NCI-H2196 (cell line): ENCODE data around the gene PRKCZ.

Source experiments
- DNase-seq: peaks from one replicate; lab custom pipeline; 2025; ENCODE audit not compliant: unreplicated experiment; lab: John Stamatoyannopoulos, UW

The PRKCZ gene

DNA sequence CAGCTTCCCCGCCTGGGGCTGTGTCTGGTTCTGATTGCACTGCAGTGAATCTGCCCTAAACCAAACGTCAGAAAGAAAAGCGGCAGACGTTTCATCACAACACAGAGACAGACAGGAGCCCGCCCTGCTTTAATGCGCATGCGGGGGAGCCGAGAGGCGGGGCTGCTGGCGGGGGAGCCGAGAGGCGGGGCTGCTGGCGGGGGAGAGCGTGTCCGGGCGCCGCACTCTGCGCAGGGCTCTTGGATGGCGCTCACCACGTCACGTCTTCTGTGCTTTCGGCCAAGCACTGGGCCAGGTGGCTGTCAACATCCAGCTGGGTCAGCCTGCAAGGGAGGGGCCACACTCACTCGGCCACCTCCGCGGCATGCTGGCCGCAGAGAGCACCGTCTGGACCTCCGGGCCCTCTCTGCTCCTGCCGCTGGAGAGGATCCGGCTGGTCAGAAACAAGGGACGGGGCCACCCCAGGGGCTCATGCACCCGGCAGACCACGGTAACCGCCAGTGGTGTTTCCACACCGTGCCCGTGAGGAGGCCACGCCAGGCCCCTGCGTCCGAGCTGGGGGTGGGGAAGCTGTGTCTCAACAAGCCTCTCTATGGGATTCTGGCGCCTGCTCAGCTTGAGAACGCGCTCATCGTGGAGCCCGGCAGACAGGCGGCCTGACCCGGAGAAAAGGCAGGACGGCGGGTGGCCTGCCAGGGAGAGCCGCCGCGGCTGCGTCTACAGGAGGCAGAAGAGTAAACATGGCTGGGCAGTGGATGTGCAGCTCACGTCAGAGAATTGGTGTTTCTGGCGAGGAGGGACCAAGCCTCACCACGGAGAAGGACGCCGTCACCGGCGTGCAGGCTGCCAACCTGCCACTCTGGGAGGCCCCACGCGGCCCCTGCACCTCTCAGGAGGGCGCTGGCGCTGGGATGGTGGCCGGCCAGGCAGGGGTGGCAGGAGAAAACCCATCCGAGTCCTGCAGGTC lies 139.5 kb downstream of the PRKCZ start:
- peak; percentile 95 for DNase-seq

DNA sequence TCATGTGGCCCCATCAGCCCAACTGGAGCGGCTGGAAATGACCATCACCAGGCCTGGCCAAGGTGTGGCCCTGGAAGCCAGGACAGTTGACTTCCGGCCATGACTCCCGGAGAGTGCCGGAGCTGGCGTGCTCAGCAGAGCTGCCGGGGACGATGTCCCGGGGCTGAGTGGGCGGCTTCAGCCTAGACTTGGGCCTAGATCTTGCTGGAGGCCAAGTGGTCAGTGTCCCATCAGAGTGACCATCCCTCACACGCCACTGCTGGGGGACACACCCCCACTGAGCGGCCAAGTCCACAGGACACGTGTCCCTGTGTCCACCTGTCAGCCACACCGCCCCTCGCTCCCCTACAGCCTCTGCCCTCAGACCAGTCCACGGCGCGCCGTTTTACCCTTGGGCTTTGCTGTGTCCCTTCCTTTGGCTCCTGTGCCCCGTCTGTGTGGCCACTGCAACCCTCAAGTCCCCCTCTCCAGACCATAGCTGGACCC lies 140.3 kb downstream of the PRKCZ start:
- no peak for DNase-seq

GRCh38 chr1:2192031-2192995 lies 142.1 kb downstream of the PRKCZ start:
- DNase-seq = no peak

DNA sequence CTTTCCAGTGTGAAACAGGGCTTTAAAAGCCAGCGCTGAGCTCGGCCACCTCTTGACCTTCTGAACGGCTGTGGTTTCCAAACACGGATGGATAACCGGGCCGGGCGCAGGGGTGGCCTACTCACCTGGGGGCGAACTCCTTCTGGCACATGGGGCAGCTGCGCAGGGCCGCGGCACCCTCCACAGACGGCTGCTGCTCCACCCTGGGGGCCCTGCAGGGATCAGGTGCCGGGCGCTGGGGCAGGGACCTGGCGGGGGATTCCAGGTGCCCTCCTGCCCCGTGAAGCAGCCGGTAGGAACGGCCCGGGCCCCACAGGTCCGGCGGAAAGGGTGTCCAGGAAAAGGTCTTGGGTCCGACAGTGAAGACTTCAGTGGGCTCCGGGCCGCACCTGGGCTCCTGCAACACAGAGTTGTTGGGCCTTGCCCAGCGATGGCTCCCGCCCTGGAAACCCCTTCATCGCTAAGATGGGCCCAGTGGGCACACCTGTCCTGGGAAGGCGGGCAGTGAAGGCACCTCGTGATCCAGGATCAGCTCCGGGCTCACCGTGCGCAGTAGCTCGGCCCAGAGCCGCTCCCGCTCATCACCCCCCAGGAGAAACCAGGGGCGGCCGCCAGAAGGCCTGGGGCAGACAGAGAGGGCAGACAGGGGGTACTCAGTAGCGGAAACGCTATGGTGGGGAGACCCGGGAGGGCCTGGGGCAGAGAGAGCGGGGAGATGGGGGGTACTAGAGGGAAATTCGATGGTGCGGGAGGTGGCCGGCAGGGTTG lies 143.5 kb downstream of the PRKCZ start:
- DNase-seq = no peak

DNA sequence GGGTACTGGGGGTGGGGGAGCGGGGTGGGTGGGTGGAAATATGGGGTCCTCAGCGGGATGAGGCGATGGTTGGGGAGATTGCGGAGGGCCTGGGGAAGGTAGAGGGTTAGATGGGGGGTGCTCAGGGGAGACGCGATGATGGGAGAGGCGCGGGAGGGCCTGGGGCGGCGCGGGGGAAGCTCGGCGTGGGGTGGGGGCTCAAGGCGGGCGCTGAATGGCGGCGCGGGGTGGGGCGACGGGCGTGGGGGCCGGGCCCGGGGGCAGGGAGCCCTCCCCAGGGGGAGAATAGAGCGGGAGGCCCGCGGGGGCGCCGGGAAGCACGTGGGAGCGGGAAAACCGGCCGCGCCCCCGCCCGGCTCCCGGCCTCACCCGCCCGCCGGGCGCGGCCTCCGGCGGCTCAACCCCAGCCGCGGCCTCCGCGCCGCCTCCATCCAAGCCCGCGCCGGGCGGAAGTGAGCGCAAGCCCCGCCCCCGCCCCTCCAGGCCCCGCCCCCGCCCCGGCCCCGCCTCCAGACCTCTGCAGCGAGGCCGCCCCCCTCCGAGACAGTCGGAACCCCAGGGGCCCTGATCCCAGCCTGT lies 144.2 kb downstream of the PRKCZ start, which contains the start of gene FAAP20:
Gene FAAP20, minus strand, starts transcription at position 454 of the 579 bp plus-strand sequence. Its CDS starts 23 bp downstream, at position 431.
- peak; percentile 71 for DNase-seq

GRCh38 chr1:2194898-2195673 lies 144.9 kb downstream of the PRKCZ start:
- DNase-seq = peak; percentile 91

- DNase-seq = no peak
Observed at GRCh38 chr1:2195785-2196184, 145.6 kb downstream of the PRKCZ start.

DNA sequence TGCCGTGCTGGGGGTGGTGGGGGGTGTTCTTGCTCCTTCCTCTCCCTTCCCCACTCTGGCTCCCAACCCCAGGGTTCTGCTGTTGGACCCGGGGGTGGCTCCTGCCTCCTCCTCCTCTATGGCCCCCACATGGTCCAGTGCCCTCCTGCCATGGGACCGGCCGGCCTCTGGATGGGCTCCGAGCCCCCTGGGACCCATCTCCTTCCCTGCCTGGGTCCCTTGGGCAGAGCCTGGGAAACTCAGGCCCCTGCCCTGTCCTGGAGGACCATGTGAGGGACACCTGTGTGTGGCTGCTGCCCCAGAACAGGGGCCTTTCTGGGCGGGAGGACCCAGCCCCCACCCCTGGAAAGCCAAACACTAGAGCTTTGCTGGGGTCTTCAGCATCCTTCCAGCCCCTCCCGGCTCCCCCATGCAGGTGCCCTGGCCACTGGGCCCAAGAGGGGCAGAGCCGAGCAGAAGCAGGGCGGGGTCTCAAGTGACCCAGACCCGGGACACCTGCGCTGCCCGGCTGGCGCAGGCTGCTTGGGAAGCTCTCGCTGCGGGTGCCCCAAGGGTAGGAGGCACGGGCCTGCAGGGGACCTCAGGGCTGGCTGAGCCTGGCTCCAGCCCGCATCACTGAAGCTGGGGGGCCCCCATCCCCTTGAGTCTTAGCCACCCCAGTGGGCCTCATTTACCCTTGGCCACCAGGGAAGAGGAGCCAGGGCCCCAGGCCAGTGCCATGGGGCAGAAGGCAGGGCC lies 146.9 kb downstream of the PRKCZ start:
- no peak for DNase-seq

- no peak for DNase-seq
Observed at GRCh38 chr1:2197707-2198165, 147.5 kb downstream of the PRKCZ start.

GRCh38 chr1:2198571-2198970 lies 148.4 kb downstream of the PRKCZ start:
- DNase-seq = peak; percentile 64

DNA sequence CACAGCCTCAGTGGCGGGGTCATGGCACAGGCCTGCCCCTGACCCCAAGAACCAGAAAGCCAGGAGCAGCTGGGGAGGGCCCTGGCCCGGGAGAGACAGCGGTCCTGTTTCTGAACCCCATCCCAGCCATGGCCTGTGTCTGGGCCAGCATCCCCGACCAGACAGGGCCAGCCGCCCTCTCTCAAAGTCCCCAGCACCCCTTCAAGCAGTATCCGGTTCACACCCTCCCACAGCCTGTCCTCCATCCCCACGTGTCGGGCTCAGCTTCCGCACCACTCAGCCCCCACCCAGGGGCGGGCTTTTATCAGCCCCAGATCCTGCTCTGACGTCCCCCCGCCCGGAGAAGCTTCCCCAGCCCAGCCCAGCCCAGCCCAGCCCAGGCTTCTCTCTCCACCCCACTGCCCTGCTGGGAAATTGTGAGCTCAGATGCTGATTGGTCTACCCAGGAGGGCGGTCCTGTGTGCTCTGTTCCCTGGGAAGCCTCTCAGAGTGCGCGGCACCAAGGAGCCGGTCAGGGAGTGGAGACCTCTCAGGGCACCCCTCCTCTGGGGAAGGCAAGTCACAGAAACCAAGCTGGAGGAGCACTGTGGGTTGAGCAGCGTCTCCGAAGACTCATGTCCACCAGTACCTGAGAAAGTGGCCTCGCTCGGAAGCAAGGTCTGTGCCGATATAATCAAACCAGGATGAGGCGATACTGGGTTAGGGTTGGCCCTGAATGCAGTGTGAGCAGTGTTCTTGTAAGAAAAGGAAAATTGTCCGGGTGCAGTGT lies 149.0 kb downstream of the PRKCZ start:
- DNase-seq = peak; percentile 88

- DNase-seq = no peak
Observed at GRCh38 chr1:2200308-2200943, 150.2 kb downstream of the PRKCZ start.

DNA sequence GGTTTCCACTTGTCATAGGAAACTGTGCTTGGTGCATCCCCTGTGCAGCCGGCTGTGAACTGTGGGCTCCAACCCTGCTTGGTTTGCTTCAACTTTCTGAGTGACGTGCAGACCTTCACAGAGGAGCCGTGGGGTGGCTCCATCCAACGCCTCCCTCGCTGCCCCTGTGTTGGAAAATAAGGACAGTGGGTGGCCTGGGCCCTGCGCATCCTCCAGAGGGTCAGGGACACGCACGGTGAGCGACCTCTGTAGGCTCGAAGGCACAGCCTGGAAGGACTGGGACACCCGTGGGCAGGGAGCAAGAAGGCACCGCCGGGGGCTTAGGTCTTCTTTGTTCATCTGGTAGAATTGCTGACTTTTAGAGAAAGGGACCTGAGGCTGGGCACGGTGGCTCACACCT lies 150.9 kb downstream of the PRKCZ start:
- no peak for DNase-seq

- DNase-seq = no peak
Observed at GRCh38 chr1:2202008-2202575, 151.9 kb downstream of the PRKCZ start.

DNA sequence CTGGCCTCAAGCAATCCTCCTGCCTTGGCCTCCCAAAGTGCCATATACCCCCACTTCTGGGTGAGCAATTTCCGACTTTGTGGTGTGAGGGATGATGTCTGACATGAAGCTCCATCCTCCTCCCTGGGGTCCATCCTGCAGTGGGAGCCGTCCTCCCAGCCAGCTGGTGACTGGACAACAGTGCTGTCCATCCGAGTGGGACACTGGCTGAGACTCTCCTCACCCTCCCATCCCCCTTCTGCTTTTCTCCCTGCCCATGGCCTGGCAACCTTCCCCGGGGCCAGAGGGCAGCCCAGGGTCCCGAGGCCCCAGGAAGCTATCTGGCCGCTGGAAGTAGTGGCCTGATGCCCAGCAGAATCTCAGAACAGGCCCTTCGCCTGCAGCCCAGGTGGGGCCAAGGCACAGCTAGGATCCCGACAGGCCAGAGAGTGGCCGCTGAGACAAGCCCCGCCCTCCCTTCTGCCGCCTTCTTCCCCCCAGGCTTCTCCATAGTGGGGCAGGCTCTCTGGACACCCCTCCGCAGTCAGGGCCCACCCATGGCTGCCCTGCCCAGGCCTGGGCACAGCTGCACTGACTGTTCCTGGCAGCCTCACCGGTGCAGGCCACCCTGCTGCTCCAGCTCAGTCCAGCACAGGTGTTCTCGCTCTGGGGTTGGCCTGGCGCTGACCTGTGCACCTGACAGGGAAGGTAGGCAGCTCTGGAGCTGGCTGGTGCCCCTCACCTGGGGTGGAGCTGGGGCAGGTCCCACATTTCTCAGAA lies 152.8 kb downstream of the PRKCZ start:
- DNase-seq = no peak

- no peak for DNase-seq
Observed at GRCh38 chr1:2203671-2204414, 153.6 kb downstream of the PRKCZ start.
